Kasumi-1 (cell line): ENCODE measurements around the gene PILRB.

Experiments used
- DNase-seq, 2 experiments: peaks; one replicate each; lab custom pipeline; 2025; lab: John Stamatoyannopoulos, UW

PILRB gene

GRCh38 chr7:100407285-100408180 is 49.6 kb downstream of the PILRB start:
- peak; percentile 78 to 85 for DNase-seq

GRCh38 chr7:100411101-100411500 is 53.2 kb downstream of the PILRB start:
- DNase-seq, result no peak

- peak in 1 of 2 experiments; percentile 47 for DNase-seq
Observed at GRCh38 chr7:100413346-100413745, 55.4 kb downstream of the PILRB start.

- DNase-seq, result no peak
Observed at GRCh38 chr7:100413889-100414288, 56.0 kb downstream of the PILRB start.

- no peak for DNase-seq
Observed at GRCh38 chr7:100415448-100415847, 57.5 kb downstream of the PILRB start.
